ENCODE results near the gene RASA1.

The RASA1 gene

GRCh38 chr5:87245451-87245850 is 22.2 kb upstream of the RASA1 start:
- no peak overlapping the region for H3K27ac ChIP-seq
- TF ChIP-seq ZFX (IDR thresholded peaks at IDR 0.05; ENCODE audit: borderline replicate concordance) (no peak), CTCF (IDR thresholded peaks at IDR 0.05) (no peak)

- TF ChIP-seq ZFX (IDR thresholded peaks at IDR 0.05; ENCODE audit: borderline replicate concordance) (no peak), CTCF (IDR thresholded peaks at IDR 0.05) (no peak)
- no peak overlapping the region for H3K27ac ChIP-seq
Observed at GRCh38 chr5:87246061-87246460, 21.6 kb upstream of the RASA1 start.

GRCh38 chr5:87252283-87252605 is 15.4 kb upstream of the RASA1 start:
- TF ChIP-seq ZFX (IDR thresholded peaks at IDR 0.05; ENCODE audit: borderline replicate concordance) (no peak), CTCF (IDR thresholded peaks at IDR 0.05) (no peak)
- no peak overlapping the region for H3K27ac ChIP-seq

GRCh38 chr5:87254035-87254434 is 13.6 kb upstream of the RASA1 start:
- TF ChIP-seq CTCF (IDR thresholded peaks at IDR 0.05) (no peak), ZFX (IDR thresholded peaks at IDR 0.05; ENCODE audit: borderline replicate concordance) (no peak)

GRCh38 chr5:87258507-87258906 is 9.2 kb upstream of the RASA1 start:
- H3K27ac ChIP-seq: no peak overlapping the region
- no peak for TF ChIP-seq ZFX (IDR thresholded peaks at IDR 0.05; ENCODE audit: borderline replicate concordance)
- no peak for TF ChIP-seq CTCF (IDR thresholded peaks at IDR 0.05)

More at GRCh38 chr5:87254035-87254434, 13.6 kb upstream of the RASA1 start:
- no peak overlapping the region for H3K27ac ChIP-seq

- no peak for TF ChIP-seq CTCF (IDR thresholded peaks at IDR 0.05)
- H3K27ac ChIP-seq: no peak overlapping the region
Observed at GRCh38 chr5:87260604-87261192, 7.0 kb upstream of the RASA1 start.

GRCh38 chr5:87263498-87263897 is 4.2 kb upstream of the RASA1 start:
- no peak for TF ChIP-seq ZFX (IDR thresholded peaks at IDR 0.05; ENCODE audit: borderline replicate concordance)
- no peak for TF ChIP-seq CTCF (IDR thresholded peaks at IDR 0.05)
- H3K27ac ChIP-seq: no peak overlapping the region

Measured in 22Rv1 (cell line).